Hair follicular keratinocyte (primary cell): ENCODE data around the gene PRAMEF33. TPM values are rescaled to one million over a fixed set of nuclear protein-coding genes. Genes with fewer than 3 reads are reported as not detected.

ENCODE experiments used
- total RNA-seq: library from RNA; depleted of rRNA; stranded (reverse); fragments of >200 nt; gene quantifications from 2 replicates; pipeline ENCODE4 v1.2.3, GENCODE V29; 2015

PRAMEF33 gene, protein sequence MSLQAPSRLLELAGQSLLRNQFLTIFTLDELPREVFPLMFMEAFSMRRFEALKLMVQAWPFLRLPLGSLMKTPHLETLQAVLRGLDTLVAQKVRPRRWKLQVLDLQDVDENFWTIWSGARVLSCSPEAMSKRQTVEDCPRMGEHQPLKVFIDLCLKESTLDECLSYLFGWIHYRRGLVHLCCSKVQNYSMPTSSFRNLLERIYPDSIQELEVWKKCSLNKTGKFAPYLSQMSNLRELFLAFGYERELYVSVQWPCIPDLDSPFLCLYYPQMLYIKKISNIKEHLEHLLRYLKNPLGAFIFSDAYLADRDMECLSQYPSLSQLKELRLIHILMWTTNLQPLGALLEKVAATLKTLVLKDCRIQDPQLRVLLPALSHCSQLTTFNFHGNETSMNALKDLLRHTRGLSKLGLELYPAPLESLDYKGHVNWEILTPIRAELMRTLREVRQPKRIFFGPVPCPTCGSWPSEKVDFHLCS
- not detected in 2 replicates for total RNA-seq

DNA sequence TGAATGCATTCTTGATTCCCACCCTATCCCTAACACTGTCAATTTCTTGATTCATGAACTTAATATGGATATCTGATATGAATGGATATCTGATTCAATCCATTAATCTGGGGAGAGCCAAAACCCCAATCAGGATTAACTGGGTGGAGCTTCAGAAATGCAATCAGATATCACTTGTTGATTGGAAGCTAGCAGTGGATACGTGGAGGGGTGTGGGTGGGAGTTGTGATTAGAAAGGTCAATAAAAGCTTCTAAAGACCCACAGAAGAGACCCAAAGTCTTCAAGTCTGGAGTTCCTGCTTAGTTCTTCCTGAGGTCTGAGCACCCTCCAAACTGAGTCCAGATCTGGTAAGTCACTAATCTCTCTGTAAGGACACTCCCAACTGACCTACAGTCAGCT lies at the start of gene PRAMEF33:
Gene PRAMEF33 (plus strand): TSS at position 301 of the 400 bp plus-strand sequence. CDS start 2,416 bp downstream, outside the sequence.

DNA sequence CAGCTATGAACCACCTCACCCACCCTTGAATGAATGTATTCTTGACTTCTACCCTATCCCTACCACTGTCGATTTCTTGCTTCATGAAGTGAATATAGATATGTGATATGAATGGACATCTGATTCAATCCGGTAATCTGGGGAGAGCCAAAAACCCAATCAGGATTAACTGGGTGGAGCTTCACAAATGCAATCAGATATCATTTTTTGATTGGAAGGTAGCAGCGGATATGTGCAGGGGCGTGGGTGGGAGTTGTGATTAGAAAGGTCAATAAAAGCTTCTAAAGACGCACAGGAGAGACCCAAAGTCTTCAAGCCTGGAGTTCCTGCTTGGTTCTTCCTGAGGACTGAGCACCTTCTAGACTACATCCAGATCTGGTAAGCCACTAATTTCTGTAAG lies 49.4 kb upstream of the PRAMEF33 start, which contains the start of gene PRAMEF5:
Gene PRAMEF5 (plus strand): TSS at position 301 of the 400 bp plus-strand sequence. CDS start 5,071 bp downstream, outside the sequence.

DNA sequence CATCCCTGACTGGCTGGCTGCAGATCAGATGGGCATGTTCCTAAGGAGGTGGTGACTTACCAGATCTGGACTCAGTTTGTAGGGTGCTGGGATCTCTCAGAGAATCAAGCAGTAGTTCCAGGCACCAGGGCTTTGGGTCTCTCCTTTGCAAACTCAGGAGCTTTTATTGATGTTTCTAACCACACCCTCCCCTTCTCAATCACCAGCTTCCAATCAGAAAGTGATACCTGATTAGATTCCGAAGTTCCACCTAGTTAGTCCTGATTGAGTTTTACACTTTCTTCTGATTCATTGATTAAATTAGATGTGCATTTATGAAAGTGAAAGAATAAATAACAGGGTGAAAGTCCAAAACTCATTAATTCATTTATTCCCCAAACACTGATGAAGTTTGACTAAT lies 18.3 kb upstream of the PRAMEF33 start, which contains the start of gene PRAMEF8:
Gene PRAMEF8 (minus strand): TSS at position 101 of the 400 bp plus-strand sequence. CDS start 1,046 bp downstream, outside the sequence.

DNA sequence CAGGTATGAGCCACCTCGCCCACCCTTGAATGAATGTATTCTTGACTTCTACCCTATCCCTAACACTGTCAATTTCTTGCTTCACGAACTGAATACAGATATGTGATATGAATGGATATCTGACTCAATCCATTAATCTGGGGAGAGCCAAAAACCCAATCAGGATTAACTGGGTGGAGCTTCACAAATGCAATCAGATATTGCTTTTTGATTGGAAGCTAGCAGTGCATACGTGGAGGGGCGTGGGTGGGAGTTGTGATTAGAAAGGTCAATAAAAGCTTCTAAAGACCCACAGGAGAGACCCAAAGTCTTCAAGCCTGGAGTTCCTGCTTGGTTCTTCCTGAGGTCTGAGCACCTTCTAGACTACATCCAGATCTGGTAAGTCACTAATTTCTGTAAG lies 11.9 kb downstream of the PRAMEF33 start, which contains the start of gene PRAMEF15:
Gene PRAMEF15 (plus strand): TSS at position 301 of the 400 bp plus-strand sequence. CDS start 2,827 bp downstream, outside the sequence.

DNA sequence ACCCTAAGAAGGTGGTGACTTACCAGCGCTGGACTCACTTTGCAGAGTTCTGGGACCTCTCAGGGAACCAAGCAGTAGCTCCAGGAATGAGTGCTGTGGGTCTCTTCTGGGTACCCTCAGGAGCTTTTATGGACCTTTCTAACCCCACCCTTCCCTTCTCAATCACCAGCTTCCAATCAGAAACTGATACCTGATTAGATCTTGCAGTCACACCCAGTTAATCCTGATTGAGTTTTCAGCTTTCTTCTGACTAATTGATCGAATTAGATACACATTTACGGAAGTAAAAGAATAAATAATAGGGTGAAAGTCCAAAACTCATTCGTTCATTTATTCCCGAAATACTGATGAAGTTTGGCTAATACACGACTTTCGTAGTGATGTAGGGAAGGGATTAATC lies 43.7 kb downstream of the PRAMEF33 start, which contains the start of gene PRAMEF14:
Gene PRAMEF14 (minus strand): TSS at position 101 of the 400 bp plus-strand sequence. CDS start 1,820 bp downstream, outside the sequence.

Other genes with a start within 250 kb of the PRAMEF33 start
- gene PRAMEF27, start 247.0 kb upstream of the PRAMEF33 start, total RNA-seq = not detected in 2 replicates
- not detected in 2 replicates for gene HNRNPCL3, start 242.8 kb upstream of the PRAMEF33 start, total RNA-seq
- gene PRAMEF25, start 232.8 kb upstream of the PRAMEF33 start, total RNA-seq = not detected in 2 replicates
- gene HNRNPCL2, start 186.7 kb upstream of the PRAMEF33 start, total RNA-seq = not detected in 2 replicates
- gene PRAMEF26, start 147.5 kb upstream of the PRAMEF33 start, total RNA-seq = not detected in 2 replicates
- not detected in 2 replicates for gene HNRNPCL4, start 137.9 kb upstream of the PRAMEF33 start, total RNA-seq
- gene PRAMEF9, start 131.7 kb upstream of the PRAMEF33 start, total RNA-seq = not detected in 2 replicates
- not detected in 2 replicates for gene PRAMEF13, start 102.1 kb upstream of the PRAMEF33 start, total RNA-seq
- not detected in 2 replicates for gene PRAMEF18, start 77.4 kb upstream of the PRAMEF33 start, total RNA-seq
- gene PRAMEF5, start 49.3 kb upstream of the PRAMEF33 start, total RNA-seq = not detected in 2 replicates
- gene PRAMEF8, start 18.4 kb upstream of the PRAMEF33 start, total RNA-seq = not detected in 2 replicates
- not detected in 2 replicates for gene PRAMEF15, start 12.0 kb downstream of the PRAMEF33 start, total RNA-seq
- not detected in 2 replicates for gene PRAMEF14, start 43.6 kb downstream of the PRAMEF33 start, total RNA-seq
- not detected in 2 replicates for gene PRAMEF19, start 68.4 kb downstream of the PRAMEF33 start, total RNA-seq
- gene PRAMEF17, start 86.1 kb downstream of the PRAMEF33 start, total RNA-seq = not detected in 2 replicates
- not detected in 2 replicates for gene PRAMEF20, start 106.9 kb downstream of the PRAMEF33 start, total RNA-seq
- not detected in 2 replicates for gene LRRC38, start 210.5 kb downstream of the PRAMEF33 start, total RNA-seq